ENCODE data around the gene EFNA5.

DNA sequence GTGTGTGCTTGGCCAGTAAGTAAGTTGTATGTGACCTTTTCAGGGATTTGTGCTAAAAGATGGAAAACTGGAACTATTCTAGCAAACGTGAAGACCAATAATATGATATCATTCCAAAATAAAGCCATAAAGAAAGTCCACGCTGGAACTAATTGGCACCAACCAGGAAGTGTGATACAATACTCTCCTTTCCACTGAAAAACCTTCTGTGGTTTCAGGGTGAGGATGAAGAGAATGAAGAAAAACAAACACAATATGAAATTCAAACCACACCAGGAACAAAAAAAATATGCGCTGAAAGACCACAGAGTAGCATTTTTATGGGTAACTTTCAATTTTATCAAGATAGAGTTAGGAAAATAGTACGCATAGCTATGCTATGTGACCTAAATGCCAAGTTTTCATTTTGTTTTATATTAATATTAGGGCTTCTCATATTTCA lies 105.8 kb downstream of the EFNA5 start:
- TF ChIP-seq, protein P1, sequence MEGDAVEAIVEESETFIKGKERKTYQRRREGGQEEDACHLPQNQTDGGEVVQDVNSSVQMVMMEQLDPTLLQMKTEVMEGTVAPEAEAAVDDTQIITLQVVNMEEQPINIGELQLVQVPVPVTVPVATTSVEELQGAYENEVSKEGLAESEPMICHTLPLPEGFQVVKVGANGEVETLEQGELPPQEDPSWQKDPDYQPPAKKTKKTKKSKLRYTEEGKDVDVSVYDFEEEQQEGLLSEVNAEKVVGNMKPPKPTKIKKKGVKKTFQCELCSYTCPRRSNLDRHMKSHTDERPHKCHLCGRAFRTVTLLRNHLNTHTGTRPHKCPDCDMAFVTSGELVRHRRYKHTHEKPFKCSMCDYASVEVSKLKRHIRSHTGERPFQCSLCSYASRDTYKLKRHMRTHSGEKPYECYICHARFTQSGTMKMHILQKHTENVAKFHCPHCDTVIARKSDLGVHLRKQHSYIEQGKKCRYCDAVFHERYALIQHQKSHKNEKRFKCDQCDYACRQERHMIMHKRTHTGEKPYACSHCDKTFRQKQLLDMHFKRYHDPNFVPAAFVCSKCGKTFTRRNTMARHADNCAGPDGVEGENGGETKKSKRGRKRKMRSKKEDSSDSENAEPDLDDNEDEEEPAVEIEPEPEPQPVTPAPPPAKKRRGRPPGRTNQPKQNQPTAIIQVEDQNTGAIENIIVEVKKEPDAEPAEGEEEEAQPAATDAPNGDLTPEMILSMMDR (IDR thresholded peaks at IDR 0.05): no peak
- TF ChIP-seq POLR2A (IDR thresholded peaks at IDR 0.05): no peak

Data from uterus (tissue), 2 donors.